B cell (primary cell): ENCODE measurements around the gene ADD3. TPM values are rescaled to one million over a fixed set of nuclear protein-coding genes. Genes with fewer than 3 reads are reported as not detected.

Experiments used
- ATAC-seq: fragments of 200-7000 bp; cut with Tn5 transposase; one replicate; pipeline ENCODE4 v1.10.0; 2021; ENCODE audit warnings: low read depth, mild to moderate bottlenecking, moderate number of reproducible peaks, moderate library complexity
- CTCF ChIA-PET: fragments of 350-600 bp; sonication (Branson Sonifier 250); formaldehyde crosslinking; loops from one replicate; lab custom pipeline; 2021; ENCODE audit warnings: antibody characterized with exemption, inconsistent platforms; lab: Charles Lee
- POLR2A ChIA-PET: fragments of 350-600 bp; sonication (Branson Sonifier 250); formaldehyde crosslinking; loops from one replicate; lab custom pipeline; 2021; ENCODE audit warnings: antibody characterized with exemption; lab: Charles Lee
- DNase-seq: peaks from one replicate; pipeline ENCODE4 v3.0.0; 2013
- H2AFZ ChIP-seq: 2 replicates; pipeline ENCODE4 v1.6.1; 2012; ENCODE audit warnings: mild to moderate bottlenecking, low read depth, low read length; ENCODE audit not compliant: insufficient read depth, poor library complexity, severe bottlenecking
- H3K27ac ChIP-seq, 2 donors: 1 replicate in 1 of 2; 2 replicates in 1 of 2; pipeline ENCODE4 v1.5.1; 2012 to 2013; ENCODE audit warnings: low read length in 2 of 2, mild to moderate bottlenecking in 2 of 2, moderate library complexity in 1 of 2
- H3K27me3 ChIP-seq, 4 experiments: fragments of 200-600 bp in 1 of 4; sonication (generic) in 1 of 4; replicated peaks in 1 of 4; 1 replicate in 2 of 4; 2 replicates in 2 of 4; pipeline versions ENCODE4 v1.6.1 to v1.7.0; 2013 to 2016; ENCODE audit warnings: low read length in 3 of 4, mild to moderate bottlenecking in 2 of 4, mixed read lengths in 1 of 4, moderate library complexity in 1 of 4; ENCODE audit not compliant: insufficient read depth in 4 of 4, control insufficient read depth in 3 of 4; ENCODE audit errors: control extremely low read depth in 1 of 4
- H3K36me3 ChIP-seq, 2 experiments: replicated peaks in 1 of 2; 1 replicate in 1 of 2; 2 replicates in 1 of 2; pipeline versions ENCODE4 v1.6.1 to v1.7.1; 2013; ENCODE audit warnings: low read length in 1 of 2; ENCODE audit not compliant: insufficient read depth in 2 of 2, control insufficient read depth in 1 of 2; ENCODE audit errors: control extremely low read depth in 1 of 2, extremely low read depth in 1 of 2
- H3K4me1 ChIP-seq, 2 donors: fragments of 200-600 bp in 1 of 2; sonication (generic) in 1 of 2; 1 replicate in 1 of 2; 2 replicates in 1 of 2; pipeline versions ENCODE4 v1.5.1 to v1.6.1; 2013 to 2017; ENCODE audit warnings: low read length in 2 of 2; ENCODE audit not compliant: control insufficient read depth in 2 of 2, insufficient read depth in 2 of 2
- H3K4me2 ChIP-seq: replicated peaks from 2 replicates; pipeline ENCODE3; 2012; ENCODE audit warnings: mild to moderate bottlenecking, low read depth, low read length; ENCODE audit not compliant: poor library complexity, severe bottlenecking
- H3K4me3 ChIP-seq, 5 experiments: fragments of 200-600 bp in 1 of 5; sonication (generic) in 1 of 5; 1 replicate in 3 of 5; 2 replicates in 2 of 5; pipeline versions ENCODE4 v1.5.1 to v1.7.0; 2011 to 2016; ENCODE audit warnings: low read length in 4 of 5, mild to moderate bottlenecking in 4 of 5, low read depth in 2 of 5, control low read depth in 1 of 5, moderate library complexity in 1 of 5; ENCODE audit not compliant: insufficient read depth in 1 of 5; ENCODE audit errors: control extremely low read depth in 1 of 5, extremely low read depth in 1 of 5
- H3K79me2 ChIP-seq: fragments of 200-600 bp; sonication (generic); one replicate; pipeline ENCODE4 v1.6.0; 2016; ENCODE audit warnings: low read length; ENCODE audit not compliant: control insufficient read depth, insufficient read depth
- H3K9ac ChIP-seq: fragments of 200-600 bp; sonication (generic); 2 replicates; pipeline ENCODE4 v1.6.1; 2017; ENCODE audit warnings: mild to moderate bottlenecking, low read length, moderate library complexity
- H3K9me3 ChIP-seq, 3 donors: one replicate each; pipeline versions ENCODE4 v1.6.1 to v1.7.1; 2013; ENCODE audit warnings: low read length in 2 of 3; ENCODE audit not compliant: control insufficient read depth in 2 of 3, insufficient read depth in 1 of 3; ENCODE audit errors: control extremely low read depth in 1 of 3
- H4K20me1 ChIP-seq: 2 replicates; pipeline ENCODE4 v1.6.0; 2012; ENCODE audit warnings: mild to moderate bottlenecking, low read length; ENCODE audit not compliant: insufficient read depth, control insufficient read depth, poor library complexity, severe bottlenecking
- H3K27ac Mint-ChIP-seq: one replicate; pipeline ENCODE4 v1.8.0; 2021; ENCODE audit warnings: mixed read lengths
- H3K27me3 Mint-ChIP-seq: one replicate; pipeline ENCODE4 v1.8.0; 2021; ENCODE audit warnings: mixed read lengths
- H3K4me1 Mint-ChIP-seq: one replicate; pipeline ENCODE4 v1.8.0; 2021; ENCODE audit warnings: mixed read lengths
- H3K4me3 Mint-ChIP-seq: one replicate; pipeline ENCODE4 v1.8.0; 2021; ENCODE audit warnings: mixed read lengths
- H3K9me3 Mint-ChIP-seq: one replicate; pipeline ENCODE4 v1.8.0; 2022; ENCODE audit warnings: mixed read lengths; ENCODE audit not compliant: insufficient read depth
- CTCF ChIP-seq: fragments of 200-600 bp; IDR thresholded peaks from one replicate; pipeline ENCODE4 v1.8.0; 2022; ENCODE audit warnings: antibody characterized with exemption, mild to moderate bottlenecking
- EZH2 ChIP-seq: IDR thresholded peaks from 2 replicates; pipeline ENCODE4 v1.6.1; 2012; ENCODE audit warnings: borderline replicate concordance, low read depth, mild to moderate bottlenecking, moderate library complexity, low read length; ENCODE audit not compliant: insufficient read depth, poor library complexity, severe bottlenecking
- WGBS: methylation state at CpG from one replicate; pipeline ENCODE4 v1.1.5; 2013; ENCODE audit warnings: missing lambda C conversion rate; ENCODE audit not compliant: insufficient coverage; 5-methylcytosine and 5-hydroxymethylcytosine counted together
- intact Hi-C: fragments of 100-400 bp; cut with micrococcal nuclease; formaldehyde crosslinking; loops from one replicate; pipeline ENCODE4 v1.10.0; 2022
- polyA plus RNA-seq: library from polyadenylated mRNA; depleted of rRNA; stranded (reverse); fragments of >200 nt; gene quantifications from 2 replicates; pipeline ENCODE4 v1.2.3, GENCODE V29; 2012
- total RNA-seq, 2 donors: library from RNA; stranded (reverse); fragments of 120-200 nt in 1 of 2; gene quantifications; 1 replicate in 1 of 2; 2 replicates in 1 of 2; pipeline versions ENCODE4 v1.2.3 to v1.2.4, GENCODE V29; 2013 to 2022

Gene ADD3
- total and polyA plus RNA-seq, 2 donors (not counting 1 experiment from before 2014, with no cell fraction given), result 156 to 185 TPM

GRCh38 chr10:109975244-109976190, 32.3 kb upstream of the ADD3 start:
- no peaks in the 10 kb centered on the region for H3K27me3 Mint-ChIP-seq
- no peaks in the 10 kb centered on the region for H3K9me3 Mint-ChIP-seq
- Histone ChIP-seq H3K4me1 (no peaks in the 10 kb centered on the region), H3K9me3 (no peaks in the 10 kb centered on the region), H3K4me2 (no peak overlapping the region), H3K9ac (no peak overlapping the region), H3K36me3 (no peaks in the 10 kb centered on the region), H3K79me2 (no peaks in the 10 kb centered on the region), H3K27me3 (no peaks in the 10 kb centered on the region), H3K4me3 (no peak overlapping the region), H2AFZ (no peak overlapping the region), H3K27ac (no peak overlapping the region), H4K20me1 (no peaks in the 10 kb centered on the region)
- ChIA-PET POLR2A (no interaction called here), CTCF (interaction anchor here (0.8 to 1.8 kb wide), 9 partner anchors 8 to 306 kb away, joined by 3 to 6 read pairs (median 4); partner anchors contain the start of gene ADD3)
- no CpG with 5 or more reads among the region's 4 CpGs for WGBS
- ATAC-seq (no peak), DNase-seq (no peak)
- TF ChIP-seq EZH2 (no peak), CTCF (no peak)
- H3K4me1 Mint-ChIP-seq, result no peaks in the 10 kb centered on the region
- intact Hi-C loops, result no loop called here
- no peak overlapping the region for H3K27ac Mint-ChIP-seq
- no peak overlapping the region for H3K4me3 Mint-ChIP-seq

GRCh38 chr10:109976681-109977080, 31.1 kb upstream of the ADD3 start:
- intact Hi-C loops, result no loop called here

More at GRCh38 chr10:109976681-109977080, 31.1 kb upstream of the ADD3 start:
- Histone ChIP-seq H3K9ac (no peak overlapping the region), H3K4me3 (no peak overlapping the region), H3K79me2 (no peaks in the 10 kb centered on the region), H3K27ac (no peak overlapping the region), H3K9me3 (no peaks in the 10 kb centered on the region), H3K27me3 (no peaks in the 10 kb centered on the region), H3K36me3 (no peaks in the 10 kb centered on the region), H4K20me1 (no peaks in the 10 kb centered on the region), H3K4me1 (no peaks in the 10 kb centered on the region), H2AFZ (no peak overlapping the region), H3K4me2 (no peak overlapping the region)
- Mint-ChIP-seq H3K27ac (no peak overlapping the region), H3K9me3 (no peaks in the 10 kb centered on the region), H3K4me1 (no peaks in the 10 kb centered on the region), H3K4me3 (no peak overlapping the region), H3K27me3 (no peaks in the 10 kb centered on the region)
- ATAC-seq (no peak), DNase-seq (no peak)
- CTCF ChIA-PET, result interaction anchor here (0.8 to 3.6 kb wide), 12 partner anchors 9 to 304 kb away, joined by 3 to 18 read pairs (median 4); partner anchors contain the start of gene ADD3
- TF ChIP-seq EZH2, result no peak
- TF ChIP-seq CTCF, result no peak
- no CpG with 5 or more reads among the region's 2 CpGs for WGBS
- POLR2A ChIA-PET, result interaction anchor here (0.6 kb wide), 1 partner anchor 12 kb away, joined by 4 read pairs; no protein-coding TSS in a partner anchor
